ENCODE measurements around the gene BTK.

BTK gene

GRCh38 chrX:101385795-101386541, at the start of gene BTK:
Gene BTK, minus strand, starts transcription at chrX:101386191. Its CDS starts 10,907 bp downstream, at chrX:101375284.
- no peak for DNase-seq (ENCODE audit: extremely low read depth in 1 of 2, low read depth in 1 of 2)

- DNase-seq (ENCODE audit: extremely low read depth in 1 of 2, low read depth in 1 of 2): no peak
These were observed 44.6 kb upstream of the BTK start for GRCh38 chrX:101430457-101431078.

GRCh38 chrX:101429934-101430333, 43.9 kb upstream of the BTK start:
- DNase-seq (ENCODE audit: extremely low read depth in 1 of 2, low read depth in 1 of 2): no peak

- DNase-seq (ENCODE audit: extremely low read depth in 1 of 2, low read depth in 1 of 2): no peak
These were observed 42.0 kb upstream of the BTK start for GRCh38 chrX:101427954-101428353.

GRCh38 chrX:101419489-101419888, 33.5 kb upstream of the BTK start:
- no peak for DNase-seq (ENCODE audit: extremely low read depth in 1 of 2, low read depth in 1 of 2)

- no peak for DNase-seq (ENCODE audit: extremely low read depth in 1 of 2, low read depth in 1 of 2)
These were observed 32.2 kb upstream of the BTK start for GRCh38 chrX:101417981-101418841.

GRCh38 chrX:101417190-101417589, 31.2 kb upstream of the BTK start:
- DNase-seq (ENCODE audit: extremely low read depth in 1 of 2, low read depth in 1 of 2): no peak

GRCh38 chrX:101416691-101417090, 30.7 kb upstream of the BTK start:
- DNase-seq (ENCODE audit: extremely low read depth in 1 of 2, low read depth in 1 of 2): no peak

- no peak for DNase-seq (ENCODE audit: extremely low read depth in 1 of 2, low read depth in 1 of 2)
These were observed 29.5 kb upstream of the BTK start for GRCh38 chrX:101415180-101416145.

- no peak for DNase-seq (ENCODE audit: extremely low read depth in 1 of 2, low read depth in 1 of 2)
These were observed 26.0 kb upstream of the BTK start for GRCh38 chrX:101411984-101412383.

- DNase-seq (ENCODE audit: extremely low read depth in 1 of 2, low read depth in 1 of 2): no peak
These were observed 24.5 kb upstream of the BTK start for GRCh38 chrX:101410461-101410860.

GRCh38 chrX:101409043-101409442, 23.1 kb upstream of the BTK start:
- DNase-seq (ENCODE audit: extremely low read depth in 1 of 2, low read depth in 1 of 2): no peak

GRCh38 chrX:101408532-101408841, 22.5 kb upstream of the BTK start:
- no peak for DNase-seq (ENCODE audit: extremely low read depth in 1 of 2, low read depth in 1 of 2)

- peak; percentile 63 to 75 for DNase-seq (ENCODE audit: extremely low read depth in 1 of 2, low read depth in 1 of 2)
These were observed 21.9 kb upstream of the BTK start, which contains the start of the genes GLA and HNRNPH2 for GRCh38 chrX:101407748-101408531. Gene GLA, minus strand, starts transcription at chrX:101407925. Its CDS starts 22 bp downstream, at chrX:101407903. Gene HNRNPH2, plus strand, starts transcription at chrX:101408222. Its CDS starts 3,767 bp downstream, at chrX:101411989.

GRCh38 chrX:101407167-101407747, 21.3 kb upstream of the BTK start:
- no peak for DNase-seq (ENCODE audit: extremely low read depth in 1 of 2, low read depth in 1 of 2)

- DNase-seq (ENCODE audit: extremely low read depth in 1 of 2, low read depth in 1 of 2): no peak
These were observed 13.8 kb upstream of the BTK start for GRCh38 chrX:101399825-101400224.

- DNase-seq (ENCODE audit: extremely low read depth in 1 of 2, low read depth in 1 of 2): no peak
These were observed 12.7 kb upstream of the BTK start for GRCh38 chrX:101398694-101399093.

GRCh38 chrX:101397779-101398178, 11.8 kb upstream of the BTK start:
- DNase-seq (ENCODE audit: extremely low read depth in 1 of 2, low read depth in 1 of 2): no peak

GRCh38 chrX:101395789-101396188, 9.8 kb upstream of the BTK start:
- no peak for DNase-seq (ENCODE audit: extremely low read depth in 1 of 2, low read depth in 1 of 2)
